ENCODE measurements around the gene GOLIM4.
"Not testable (repeated sequence)": the region's sequence is repeated elsewhere in the genome, so short reads cannot be mapped to it uniquely, and the experiment has no call there.

Gene GOLIM4

DNA sequence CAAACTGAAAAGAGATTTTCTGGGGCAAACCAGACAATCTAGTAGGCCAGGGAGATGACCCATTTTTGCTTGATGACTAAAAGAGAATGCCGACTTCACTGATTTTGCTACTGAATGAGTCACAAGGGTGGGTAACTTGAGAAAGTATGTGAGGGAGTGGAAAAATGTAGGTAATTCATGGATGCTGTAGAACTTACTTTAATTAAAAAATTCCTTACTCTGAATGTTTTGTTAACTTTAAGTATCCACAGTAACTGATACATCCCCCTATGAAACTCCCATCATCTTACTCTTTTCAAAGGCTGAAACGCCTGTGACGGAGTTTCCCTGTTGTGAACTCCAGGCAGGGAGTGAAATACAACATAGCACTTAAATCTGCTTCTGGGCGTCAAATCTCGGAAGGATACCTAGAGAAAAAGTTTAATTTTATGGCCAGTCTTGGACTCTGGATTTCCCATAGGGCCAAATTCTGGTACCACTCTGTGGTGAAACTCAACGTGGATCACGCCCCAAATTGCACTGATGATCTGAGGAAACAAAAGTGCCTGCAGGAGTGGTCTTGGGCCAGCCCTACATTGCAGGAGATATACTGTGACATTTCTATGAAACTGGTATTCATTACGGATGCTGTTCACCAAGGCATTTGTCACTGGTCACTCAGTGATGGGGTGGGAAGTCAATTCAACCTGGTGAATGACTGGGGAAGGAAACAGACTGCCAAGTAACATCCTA, 24.0 kb downstream of the GOLIM4 start:
- no peak for FAIRE-seq

DNA sequence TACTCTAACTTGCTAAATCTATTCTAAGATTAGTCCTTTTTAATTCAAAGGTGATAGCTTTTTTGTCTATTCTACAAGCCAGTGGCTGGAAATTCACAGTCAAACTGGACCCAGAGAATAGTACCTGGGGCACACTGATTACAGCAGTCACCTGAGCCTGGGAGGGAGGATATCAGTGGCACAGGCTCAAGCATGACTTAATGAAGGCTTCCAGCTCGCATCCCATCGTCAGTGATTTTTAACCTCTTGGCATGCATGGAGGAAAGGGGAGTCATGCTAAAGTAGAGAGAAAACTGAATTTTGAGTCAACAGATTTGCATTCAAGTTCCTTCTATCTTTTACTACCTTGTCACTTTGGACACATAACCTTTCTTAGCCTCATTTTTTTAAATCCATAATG, 24.8 kb downstream of the GOLIM4 start:
- no peak for FAIRE-seq

DNA sequence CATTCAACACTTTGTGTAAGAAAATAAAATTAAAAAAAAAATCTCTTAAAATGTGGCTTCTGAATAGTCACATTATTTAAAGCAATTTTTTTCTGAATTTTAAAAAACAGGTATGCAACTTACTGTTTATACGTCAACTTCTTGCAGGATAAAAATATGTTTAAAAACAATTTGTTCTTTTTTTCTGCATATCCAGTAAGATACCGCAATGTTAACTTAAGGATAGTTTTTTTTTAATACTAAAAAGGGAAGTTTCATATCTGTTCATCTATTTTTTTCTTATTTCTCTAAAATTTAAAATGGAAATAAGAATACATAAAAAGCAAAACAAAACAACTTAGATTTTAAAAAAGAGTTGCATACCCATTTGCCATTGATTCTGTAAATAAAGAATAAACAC, 27.4 kb downstream of the GOLIM4 start:
- FAIRE-seq = peak; percentile 34

DNA sequence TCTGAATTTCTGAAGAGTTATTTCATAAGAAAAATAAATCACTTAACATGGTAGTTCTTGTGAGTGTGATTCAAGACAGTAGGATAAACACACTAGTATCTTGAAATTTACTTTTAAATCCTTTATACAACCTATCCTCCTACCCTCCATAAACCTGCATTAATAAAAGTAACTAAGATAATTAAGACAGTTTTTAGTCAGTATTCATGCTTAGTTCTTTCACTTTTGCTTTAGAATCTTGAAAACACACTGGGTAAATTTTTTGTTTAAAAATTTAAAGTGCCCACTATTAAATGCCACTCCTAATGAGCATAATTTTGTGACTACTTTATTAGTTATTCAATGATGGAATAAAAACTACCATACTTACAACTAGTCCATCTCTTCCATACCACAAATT, 28.8 kb downstream of the GOLIM4 start:
- FAIRE-seq = no peak

DNA sequence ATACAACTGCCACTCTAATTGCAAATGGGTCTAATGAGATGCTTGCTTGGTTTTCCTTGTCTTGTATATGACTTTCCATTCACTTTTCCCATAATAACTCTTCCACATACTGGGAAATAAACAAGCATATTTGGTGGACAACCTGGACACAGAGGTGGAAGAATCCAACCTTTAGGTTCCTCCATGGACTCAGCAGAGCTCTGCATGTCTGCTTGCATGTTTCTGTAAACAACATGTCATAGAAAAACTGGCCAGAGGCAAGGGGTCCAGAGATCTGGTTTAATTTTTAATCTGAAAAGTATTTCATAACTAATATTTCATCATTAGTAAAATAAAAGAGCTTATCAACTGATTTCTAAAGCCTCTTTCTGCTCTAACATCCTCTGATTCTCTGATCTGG, 30.2 kb downstream of the GOLIM4 start:
- no peak for FAIRE-seq

DNA sequence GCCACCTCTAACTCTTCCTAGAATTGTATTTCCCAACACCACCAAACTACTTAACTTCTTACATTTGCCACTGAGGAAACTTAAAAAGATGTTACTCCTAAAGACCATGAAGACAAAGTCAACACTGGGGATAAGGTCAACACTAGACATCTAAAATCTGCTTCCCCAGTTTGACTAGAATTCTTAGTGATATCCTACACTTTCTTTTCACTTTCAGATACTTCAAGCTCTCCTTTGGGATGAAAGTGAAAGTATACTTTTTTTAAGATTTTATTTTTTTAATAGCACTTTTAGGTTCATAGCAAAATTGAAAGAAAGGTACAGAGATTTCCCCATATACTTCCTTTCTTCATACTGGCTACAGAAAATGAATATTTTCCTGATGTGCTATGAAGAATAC, 32.6 kb downstream of the GOLIM4 start:
- FAIRE-seq = no peak

DNA sequence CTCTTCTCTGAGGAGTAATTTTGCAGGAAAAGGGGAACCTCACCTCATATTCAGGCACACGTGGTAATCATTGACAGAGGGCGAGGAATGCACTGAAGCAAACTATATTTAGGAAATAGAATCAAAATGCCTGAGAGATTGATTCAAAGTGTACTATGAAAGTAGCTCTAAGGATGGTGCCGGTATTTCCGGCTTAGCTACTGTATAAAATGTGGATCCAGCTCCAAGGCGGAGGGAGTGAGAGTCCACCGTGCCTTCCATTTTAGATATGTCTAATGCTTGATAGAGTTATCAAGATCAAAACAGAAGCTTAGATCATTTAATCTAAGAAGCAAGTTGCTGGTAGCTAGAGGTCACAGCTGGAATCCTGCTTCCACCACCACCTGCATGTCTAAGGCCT, 33.0 kb downstream of the GOLIM4 start:
- no peak for FAIRE-seq

DNA sequence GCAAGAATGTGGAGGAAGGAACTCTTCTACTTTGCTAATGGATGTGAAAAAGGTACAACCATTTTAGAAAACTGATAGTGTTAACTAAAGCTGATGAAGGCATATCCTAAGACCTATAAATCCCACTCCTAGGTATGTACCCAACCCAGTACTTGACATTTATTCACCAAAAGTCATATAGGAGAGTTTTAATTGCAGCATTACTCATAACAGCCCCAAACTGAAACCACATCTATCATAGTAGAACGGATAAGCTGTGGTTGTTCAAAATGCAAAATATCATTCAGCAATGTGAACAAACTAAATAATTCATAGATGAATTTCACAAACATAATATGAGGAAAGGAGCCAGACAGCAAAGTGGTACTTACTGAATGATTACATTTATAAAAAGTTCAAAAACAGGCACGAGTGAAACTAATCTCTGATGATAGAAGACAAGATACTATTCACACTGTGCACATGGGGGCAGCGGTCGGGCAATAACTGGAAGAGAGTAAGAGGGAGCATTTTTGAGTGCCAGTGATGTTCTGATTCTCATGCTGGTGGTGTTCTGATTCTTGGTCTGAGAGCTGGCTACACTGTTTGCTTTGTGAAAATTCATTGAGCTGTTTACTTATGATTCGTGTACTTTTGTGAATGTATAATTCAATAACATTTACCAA, 34.3 kb downstream of the GOLIM4 start:
- no peak for FAIRE-seq

DNA sequence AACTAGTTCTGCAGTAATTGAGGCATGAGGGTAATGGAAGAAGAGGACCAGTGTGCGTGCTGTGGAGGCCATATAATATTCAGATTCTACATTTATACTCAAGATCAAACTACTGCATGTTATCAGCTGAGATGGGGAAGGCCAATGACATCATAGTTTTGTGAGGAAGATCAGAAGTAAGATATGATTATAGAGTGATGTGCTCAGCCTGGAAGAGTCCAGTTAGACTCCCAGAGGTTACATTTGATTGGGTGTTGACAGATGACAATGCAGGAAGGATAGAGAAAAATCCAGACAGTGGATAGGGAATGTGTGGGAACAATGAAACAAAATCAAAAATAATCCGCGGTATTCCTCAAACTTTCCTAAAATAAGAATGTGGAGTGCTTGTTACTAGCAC, 35.4 kb downstream of the GOLIM4 start:
- no peak for FAIRE-seq

DNA sequence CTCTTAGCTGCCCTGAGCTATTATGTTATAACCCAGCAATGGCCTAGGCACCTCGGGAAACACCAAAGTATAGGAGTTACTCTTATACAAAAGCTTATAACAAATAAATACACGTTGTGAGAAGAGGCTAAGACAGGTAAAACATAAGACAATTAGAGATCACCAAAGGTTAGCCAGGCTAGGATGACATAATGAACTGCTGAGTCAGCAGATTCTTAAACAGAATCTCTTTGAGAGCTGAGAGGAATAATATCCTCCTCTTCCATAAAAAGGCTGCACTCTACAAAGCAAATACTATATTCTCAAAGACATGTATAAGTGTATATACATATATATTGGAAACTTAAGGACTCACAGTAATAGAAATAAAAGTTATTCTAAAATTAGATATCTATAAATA, 37.2 kb downstream of the GOLIM4 start:
- FAIRE-seq = no peak

DNA sequence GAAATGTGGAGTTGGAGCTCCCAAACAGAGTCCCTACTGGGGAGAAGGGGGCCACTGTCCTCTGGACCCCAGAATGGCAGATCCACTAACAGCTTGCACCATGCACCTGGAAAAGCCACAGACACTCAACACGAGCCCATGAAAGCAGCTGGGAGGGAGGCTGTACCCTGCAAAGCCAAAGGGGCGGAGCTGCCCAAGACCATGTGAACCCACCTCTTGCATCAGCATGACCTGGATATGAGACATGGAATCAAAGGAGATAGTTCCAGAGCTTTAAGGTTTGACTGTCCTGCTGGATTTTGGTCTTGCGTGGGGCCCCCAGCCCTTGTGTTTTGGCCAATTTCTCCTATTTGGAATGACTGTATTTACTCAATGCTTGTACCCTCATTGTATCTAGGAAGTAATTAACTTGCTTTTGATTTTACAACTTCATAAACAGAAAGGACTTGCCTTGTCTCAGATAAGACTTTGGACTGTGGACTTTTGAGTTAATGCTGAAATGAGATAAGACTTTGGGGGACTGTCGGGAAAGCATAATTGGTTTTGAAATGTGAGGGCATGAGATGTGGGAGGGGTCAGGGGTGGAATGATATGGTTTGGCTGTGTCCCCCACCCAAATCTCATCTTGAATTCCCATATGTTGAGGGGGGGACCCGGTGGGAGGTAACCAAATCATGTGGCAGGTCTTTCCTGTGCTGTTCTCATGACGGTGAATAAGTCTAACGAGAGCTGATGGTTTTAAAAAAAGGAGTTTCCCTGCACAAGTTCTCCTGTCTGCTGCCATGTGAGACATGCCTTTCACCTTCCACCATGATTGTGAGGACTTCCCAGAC, 39.1 kb downstream of the GOLIM4 start:
- not testable (repeated sequence) for FAIRE-seq

DNA sequence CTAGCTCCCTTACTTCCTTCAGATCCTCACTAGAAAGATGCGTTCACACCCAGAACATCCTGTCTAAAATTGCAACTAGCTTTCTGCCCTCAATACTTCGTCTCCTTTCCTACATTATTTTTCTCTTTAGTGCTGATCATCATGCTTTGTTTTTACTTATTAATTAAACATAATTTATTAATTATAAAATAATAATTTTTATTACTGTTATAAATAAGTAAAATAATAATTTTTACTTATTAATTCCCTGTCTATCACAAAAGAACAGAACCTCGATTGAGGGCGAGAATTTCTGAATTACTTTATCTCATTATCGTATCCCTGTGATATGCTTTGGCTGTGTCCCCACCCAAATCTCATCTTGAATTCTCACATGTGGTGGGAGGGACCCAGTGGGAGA, 41.3 kb downstream of the GOLIM4 start:
- no peak for FAIRE-seq

DNA sequence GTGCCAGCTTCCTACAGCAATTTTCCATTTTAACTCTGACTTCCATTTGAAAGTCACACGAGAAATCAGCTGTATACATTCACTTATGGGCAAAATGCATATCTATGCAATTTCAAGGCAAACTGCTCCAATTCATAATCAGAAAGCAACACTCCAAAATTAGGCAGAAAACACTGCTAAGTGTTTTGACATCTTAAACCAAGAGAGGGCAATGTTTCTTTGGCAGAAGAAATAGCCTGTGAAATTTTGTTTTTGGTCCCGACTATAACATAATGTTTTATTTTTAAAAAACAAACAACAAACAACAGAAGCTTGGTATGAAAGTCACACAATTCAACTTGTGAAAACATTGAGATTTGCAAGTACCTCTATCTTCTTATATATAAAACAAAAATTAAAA, 42.6 kb downstream of the GOLIM4 start:
- no peak for FAIRE-seq

DNA sequence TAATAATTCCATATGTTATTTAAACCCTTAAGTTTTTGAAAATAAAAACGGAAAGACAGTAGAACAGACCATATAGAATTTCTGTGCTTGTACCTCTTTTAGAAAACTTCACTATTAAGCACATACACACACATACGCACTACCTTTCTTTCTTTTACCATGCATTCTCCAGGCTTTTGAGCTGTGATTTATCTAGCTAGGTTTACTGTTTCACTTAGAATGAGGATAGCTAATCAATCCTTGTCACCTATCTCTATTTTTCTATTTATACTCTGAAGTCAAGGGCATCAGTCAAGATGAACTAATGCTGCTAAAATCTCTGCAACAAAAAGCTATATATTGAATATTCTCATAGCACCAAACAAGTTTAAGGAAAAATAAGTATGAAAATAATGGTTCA, 43.2 kb downstream of the GOLIM4 start:
- no peak for FAIRE-seq

DNA sequence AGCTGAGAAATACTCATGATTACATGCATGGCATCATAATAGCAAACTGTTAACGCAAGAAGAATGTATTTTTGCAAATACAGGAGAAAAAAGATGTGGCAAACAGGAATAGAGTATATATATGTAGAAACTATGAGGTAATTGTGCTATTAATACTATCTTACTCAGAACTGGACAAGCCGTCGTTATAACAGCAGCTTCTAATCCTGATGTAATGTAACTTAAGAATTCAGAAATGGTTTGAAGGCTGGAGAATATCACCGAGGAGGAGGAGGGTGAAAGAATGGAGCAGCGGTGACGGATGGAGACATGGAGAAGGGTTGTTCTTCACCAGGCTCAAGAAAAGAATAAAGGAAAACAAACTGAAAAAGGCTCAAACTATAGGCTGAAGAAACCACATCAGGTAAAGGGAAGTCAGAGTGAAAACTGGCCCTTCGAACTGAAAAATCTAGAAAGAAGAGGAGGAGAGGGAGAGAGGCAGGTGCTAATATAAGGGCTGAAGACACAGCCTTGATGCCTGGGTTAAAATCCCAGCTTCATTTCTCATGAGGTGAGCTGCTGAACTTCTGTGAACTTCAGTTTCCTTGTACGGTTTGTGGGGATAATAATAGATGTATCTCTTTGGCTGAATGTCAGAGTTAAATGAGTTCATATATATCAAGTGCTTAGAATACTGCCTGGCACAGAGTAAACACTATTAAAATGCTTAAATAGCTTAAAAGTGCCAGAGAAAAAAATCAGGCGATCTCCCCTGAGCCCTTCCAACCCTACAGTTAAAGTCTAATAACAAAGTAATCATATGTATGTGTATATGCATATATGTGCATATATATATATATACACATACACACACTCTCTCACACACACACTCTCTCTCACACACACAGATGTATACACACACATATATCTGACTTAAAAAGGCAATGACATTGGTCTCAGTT, 43.9 kb downstream of the GOLIM4 start:
- FAIRE-seq = no peak

DNA sequence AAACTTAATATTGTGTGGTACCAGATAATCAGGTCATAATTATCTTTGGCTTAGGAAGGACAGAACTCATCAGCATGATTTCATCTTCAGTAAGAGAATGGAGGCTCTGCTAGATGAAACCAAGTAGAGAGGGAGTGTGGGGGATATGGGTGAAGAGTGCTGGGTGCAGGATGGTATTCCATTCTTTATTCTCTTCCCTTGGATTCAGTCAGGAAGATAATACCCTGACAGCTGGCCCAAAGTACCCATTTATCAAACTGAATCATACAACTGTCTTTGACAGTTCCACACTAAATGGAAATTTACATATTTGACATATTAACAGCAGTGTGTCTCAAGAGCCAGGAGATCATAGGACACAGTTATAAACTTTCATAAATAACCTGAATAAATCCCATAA, 44.7 kb downstream of the GOLIM4 start:
- FAIRE-seq = no peak

DNA sequence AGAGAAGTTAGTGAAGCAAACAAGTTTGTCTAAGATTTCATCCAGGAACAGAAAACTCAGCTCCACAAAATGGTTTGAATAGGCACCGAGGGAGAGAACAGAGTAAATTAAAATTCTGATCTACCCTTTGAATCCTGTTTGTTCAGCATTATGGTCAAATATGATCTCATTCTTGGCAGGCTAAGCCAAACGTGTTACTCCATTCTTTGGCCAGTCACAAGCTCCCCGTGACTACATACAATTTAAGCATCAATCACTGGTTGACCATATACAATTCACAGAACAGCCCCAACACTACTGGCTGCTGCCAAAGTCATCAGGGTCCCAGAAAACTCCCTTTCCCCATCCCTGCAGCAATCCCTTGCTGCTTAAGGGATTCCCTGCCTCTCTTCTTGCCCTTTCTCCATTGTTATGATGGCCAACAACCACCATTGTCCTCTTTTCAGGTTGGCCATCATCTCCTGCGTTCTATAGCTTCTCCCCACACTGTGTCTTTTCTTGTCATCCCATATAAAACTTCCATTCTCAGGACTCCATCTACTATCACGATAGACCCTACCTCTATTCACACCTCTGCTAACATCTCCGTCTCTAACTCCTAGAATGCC, 46.3 kb downstream of the GOLIM4 start:
- no peak for FAIRE-seq

DNA sequence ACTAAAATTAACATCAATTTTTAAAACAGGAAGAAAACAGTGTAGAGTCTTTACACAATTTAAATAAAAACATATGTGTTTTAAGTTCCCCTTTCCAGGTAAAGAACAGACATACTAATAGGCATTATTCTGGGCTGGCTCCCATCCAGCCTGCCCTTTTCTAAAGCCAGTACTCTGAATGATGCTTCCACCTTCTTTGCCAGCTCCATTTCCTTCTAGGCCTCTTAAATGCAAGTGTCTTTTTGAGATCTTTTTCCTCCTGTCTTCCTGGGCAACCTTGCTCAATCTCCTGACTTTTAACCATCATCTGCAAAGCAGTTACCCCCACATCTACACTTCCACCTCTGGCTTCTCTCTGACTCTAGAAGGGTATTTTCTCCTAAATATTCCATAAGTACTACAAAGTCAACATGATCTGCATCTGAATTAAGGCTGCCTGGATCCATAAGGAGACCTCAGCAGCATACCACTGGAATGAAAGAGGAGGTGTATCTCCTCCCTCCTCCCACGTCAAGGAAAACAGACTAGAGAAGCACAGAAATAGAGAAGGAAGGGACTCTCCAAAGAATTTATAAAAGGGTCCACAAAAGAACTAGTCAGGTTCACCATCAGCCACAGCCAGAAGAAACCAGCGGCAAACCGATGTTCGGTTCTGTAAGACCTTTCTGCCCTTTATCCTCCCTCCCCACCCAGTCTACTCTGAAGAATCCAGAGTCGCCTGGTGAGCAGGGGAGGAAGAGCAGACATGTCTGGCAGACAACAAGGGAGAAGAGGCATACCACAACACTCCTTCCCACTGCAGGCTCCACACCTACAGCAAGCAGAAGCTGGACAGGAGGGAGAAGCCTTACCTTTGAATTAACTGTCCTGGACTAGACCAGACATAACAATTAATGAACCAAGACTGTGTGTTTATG, 47.1 kb downstream of the GOLIM4 start:
- no peak for FAIRE-seq

DNA sequence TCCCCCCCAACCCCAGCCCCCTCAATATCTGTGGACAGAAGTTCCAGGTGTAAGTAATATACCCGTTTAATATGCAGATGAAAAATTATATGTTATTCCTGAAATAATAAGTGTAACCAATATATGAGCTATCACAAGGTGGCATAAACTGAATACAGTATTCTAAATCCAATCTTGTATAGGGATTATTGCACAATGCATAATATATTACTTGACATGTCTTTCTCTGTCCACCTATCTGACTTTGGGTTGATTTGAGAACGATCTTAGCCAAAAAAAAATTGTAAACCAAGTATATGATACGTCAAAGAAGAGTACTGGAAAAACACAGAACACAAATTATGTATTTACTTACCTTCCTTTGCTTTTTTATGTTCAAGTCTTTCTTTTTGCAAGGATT, 47.8 kb downstream of the GOLIM4 start:
- FAIRE-seq = no peak

DNA sequence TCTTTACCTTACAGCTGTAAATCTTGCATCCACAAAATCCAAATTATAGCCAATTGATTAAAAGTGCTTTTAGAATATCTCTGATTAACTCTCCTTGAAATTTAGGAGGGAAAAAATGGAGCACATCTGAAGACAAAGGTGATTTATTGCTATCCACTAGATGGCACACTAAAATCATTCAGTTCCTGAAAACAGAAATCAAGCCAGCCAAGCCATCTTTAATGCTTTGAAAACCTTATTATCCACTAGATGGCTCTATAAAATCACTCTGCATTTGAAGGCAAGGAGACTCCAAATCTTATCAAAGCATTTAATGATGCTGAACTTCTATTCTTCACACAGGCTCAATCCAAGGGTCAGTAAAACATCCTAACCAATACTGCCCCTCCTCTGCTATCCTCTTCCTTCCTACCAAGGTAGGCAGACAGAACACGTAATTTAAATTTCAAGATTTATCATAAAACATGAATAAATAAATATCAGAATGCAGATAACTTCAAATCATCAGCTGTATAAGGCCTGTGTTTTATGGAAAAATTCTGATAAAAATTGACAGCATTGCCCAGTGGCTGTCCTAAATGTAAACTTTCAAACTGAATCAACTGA, 48.4 kb downstream of the GOLIM4 start:
- peak; percentile 97 for FAIRE-seq

DNA sequence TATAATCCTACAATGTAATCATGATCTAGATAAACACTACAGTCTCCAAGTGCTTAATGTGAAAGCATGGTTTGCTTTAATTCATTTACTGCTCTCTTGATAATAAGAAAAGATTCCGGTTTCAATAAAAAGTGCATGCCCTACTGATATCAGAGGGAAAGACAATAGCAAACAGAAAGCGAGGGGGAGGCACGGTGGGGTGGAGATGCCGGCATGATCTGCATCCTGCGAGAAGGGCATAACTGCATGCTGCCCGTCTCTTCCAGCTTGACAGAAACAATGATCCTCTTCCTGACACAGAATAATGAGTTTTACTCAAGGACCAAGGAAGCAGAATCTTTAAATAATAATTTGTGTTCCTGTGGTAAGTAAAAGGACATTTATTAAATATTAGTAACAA, 51.7 kb downstream of the GOLIM4 start:
- FAIRE-seq = no peak

Measured in TTC549 (cell line).